ENCODE measurements around the gene SYTL3. TPM values are rescaled to one million over a fixed set of nuclear protein-coding genes. Genes with fewer than 3 reads are reported as not detected.

Gene SYTL3
- total RNA-seq, 4 donors from 2014 or later, result 2.4 to 6.4 (median 2.9) TPM

DNA sequence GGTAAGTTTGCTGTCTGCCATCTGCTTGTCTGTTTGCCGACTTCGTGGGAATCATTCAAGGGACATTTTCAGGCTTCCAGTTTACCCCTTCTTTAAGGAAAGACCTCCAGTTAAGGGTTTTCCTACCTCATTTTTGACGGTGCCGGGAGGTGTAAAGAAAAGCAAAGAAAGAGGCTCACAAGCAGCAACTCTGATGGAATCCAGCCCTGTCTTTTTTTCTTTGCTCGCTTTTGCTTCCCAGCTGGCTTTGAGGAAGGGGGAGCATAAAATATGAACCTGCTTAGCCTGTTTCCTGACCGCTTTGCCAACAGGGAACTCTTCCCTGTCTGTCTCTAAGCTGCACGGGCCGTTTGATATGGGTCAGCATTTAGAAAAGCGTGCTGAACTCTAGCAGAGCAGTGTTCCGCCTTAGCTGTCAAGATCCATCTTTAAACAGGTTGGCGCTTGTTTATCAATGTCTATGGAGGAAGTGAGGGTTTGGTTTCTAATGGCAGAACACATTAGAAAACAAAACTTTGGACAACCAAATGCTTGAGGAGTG lies 13.8 kb downstream of the SYTL3 start:
- H3K36me3 ChIP-seq, result no peaks in the 10 kb centered on the region
- DNase-seq, result no peak
- H3K27ac ChIP-seq, result peak overlapping the region; percentile 47 to 65 (median 64)
- peak overlapping the region in 2 of 4 donors; percentile 15 to 17 for H3K4me3 ChIP-seq
- 31 to 45% methylated on average over 3 to 11 of the region's 11 CpGs for WGBS, 2 donors (ENCODE audit: low coverage in 1 of 2)
- peaks cover 0 to 34% (median 13%) of the 10 kb centered on the region in 4 donors for H3K4me1 ChIP-seq
- intact Hi-C loops (cut with DNase I; ENCODE audit: low total_unique reads), result no loop called here
- no peaks in the 10 kb centered on the region for H3K27me3 ChIP-seq
- TF ChIP-seq, protein P1, sequence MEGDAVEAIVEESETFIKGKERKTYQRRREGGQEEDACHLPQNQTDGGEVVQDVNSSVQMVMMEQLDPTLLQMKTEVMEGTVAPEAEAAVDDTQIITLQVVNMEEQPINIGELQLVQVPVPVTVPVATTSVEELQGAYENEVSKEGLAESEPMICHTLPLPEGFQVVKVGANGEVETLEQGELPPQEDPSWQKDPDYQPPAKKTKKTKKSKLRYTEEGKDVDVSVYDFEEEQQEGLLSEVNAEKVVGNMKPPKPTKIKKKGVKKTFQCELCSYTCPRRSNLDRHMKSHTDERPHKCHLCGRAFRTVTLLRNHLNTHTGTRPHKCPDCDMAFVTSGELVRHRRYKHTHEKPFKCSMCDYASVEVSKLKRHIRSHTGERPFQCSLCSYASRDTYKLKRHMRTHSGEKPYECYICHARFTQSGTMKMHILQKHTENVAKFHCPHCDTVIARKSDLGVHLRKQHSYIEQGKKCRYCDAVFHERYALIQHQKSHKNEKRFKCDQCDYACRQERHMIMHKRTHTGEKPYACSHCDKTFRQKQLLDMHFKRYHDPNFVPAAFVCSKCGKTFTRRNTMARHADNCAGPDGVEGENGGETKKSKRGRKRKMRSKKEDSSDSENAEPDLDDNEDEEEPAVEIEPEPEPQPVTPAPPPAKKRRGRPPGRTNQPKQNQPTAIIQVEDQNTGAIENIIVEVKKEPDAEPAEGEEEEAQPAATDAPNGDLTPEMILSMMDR (IDR thresholded peaks at IDR 0.05), result no peak
- peak in 2 of 3 donors; percentile 16 to 22 for TF ChIP-seq POLR2AphosphoS5 (IDR thresholded peaks at IDR 0.05)
- in situ Hi-C loops (cut with MboI; ENCODE audit: low pct_ligation_motif_present in 1 of 4, low pct_unique_long_range_greater_than_20kb in 1 of 4, low sequenced_read_pairs in 3 of 4), result no loop called here
- H3K9me3 ChIP-seq, result no peaks in the 10 kb centered on the region

DNA sequence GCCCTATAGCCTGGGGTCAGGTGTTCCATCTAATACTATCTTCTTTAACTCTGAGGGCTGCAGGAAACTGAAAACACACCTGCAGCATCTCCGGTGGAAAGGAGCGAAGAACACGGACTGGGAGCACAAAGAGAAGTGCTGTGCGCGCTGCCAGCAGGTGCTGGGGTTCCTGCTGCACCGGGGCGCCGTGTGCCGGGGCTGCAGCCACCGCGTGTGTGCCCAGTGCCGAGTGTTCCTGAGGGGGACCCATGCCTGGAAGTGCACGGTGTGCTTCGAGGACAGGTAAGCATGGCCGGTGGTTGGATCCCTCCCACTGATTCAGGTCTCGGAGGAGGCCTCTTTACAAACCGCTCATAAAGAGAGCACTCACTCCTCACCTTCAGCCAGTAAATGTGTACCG lies 15.5 kb downstream of the SYTL3 start:
- Histone ChIP-seq H3K27ac (no peak overlapping the region), H3K27me3 (no peaks in the 10 kb centered on the region), H3K4me3 (no peak overlapping the region), H3K4me1 (peaks cover 0 to 26% (median 12%) of the 10 kb centered on the region in 4 donors), H3K9me3 (no peaks in the 10 kb centered on the region), H3K36me3 (no peaks in the 10 kb centered on the region)
- 94 to 97% methylated on average over 6 to 18 of the region's 18 CpGs for WGBS, 2 donors (ENCODE audit: low coverage in 1 of 2)
- TF ChIP-seq, protein P1 (IDR thresholded peaks at IDR 0.05), result no peak
- TF ChIP-seq EP300 (IDR thresholded peaks at IDR 0.05; ENCODE audit: low read depth), result no peak
- TF ChIP-seq POLR2A (IDR thresholded peaks at IDR 0.05), result no peak
- TF ChIP-seq POLR2AphosphoS5 (IDR thresholded peaks at IDR 0.05), result no peak
- DNase-seq, result no peak
- intact Hi-C loops (cut with DNase I; ENCODE audit: low total_unique reads) (no loop called here), in situ Hi-C loops (cut with MboI; ENCODE audit: low pct_ligation_motif_present in 1 of 4, low pct_unique_long_range_greater_than_20kb in 1 of 4, low sequenced_read_pairs in 3 of 4) (no loop called here)

DNA sequence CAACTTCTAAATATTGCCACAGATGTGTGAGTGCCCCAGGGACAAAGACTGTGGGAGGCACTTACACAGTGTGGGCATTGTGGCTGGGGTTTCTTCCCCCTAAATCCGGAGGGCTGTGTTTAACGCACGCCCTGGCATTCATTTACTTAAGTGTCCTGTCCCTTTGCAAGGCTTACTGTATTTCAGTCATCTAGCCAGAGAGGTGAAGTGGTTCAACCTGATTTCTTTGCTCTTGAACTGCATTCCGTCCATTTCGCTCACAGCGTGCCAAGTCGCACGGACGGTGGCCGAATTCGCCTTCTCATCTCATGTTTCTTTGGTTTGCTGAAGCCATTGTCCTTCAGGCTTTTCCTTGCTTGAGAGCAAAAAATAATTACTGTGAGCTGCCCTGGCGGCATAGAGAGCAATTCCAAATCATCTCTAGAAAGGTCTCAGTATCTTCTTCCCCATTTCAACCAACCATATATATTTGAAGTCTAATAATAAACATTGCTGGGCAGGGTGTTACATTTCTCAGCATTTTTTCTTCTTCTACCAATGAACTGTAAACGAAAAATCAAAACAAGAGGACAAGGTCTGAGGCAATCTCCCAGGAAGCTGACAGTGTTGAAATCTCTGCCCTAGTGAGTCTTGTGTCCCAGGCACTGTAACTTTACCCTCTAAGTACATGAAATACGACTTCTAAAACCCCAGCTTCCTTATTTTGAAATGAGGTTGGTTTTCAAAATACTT lies 16.9 kb downstream of the SYTL3 start:
- Histone ChIP-seq H3K27ac (peak overlapping the region in 2 of 4 donors; percentile 36 to 64), H3K36me3 (no peaks in the 10 kb centered on the region), H3K27me3 (no peaks in the 10 kb centered on the region), H3K9me3 (no peaks in the 10 kb centered on the region), H3K4me3 (no peak overlapping the region), H3K4me1 (peaks cover 0 to 23% (median 10%) of the 10 kb centered on the region in 4 donors)
- TF ChIP-seq POLR2AphosphoS5 (IDR thresholded peaks at IDR 0.05) (no peak), POLR2A (IDR thresholded peaks at IDR 0.05) (no peak), EP300 (IDR thresholded peaks at IDR 0.05; ENCODE audit: low read depth) (peak; percentile 38)
- TF ChIP-seq, protein P1 (IDR thresholded peaks at IDR 0.05), result no peak
- DNase-seq, result no peak
- in situ Hi-C loops (cut with MboI; ENCODE audit: low pct_ligation_motif_present in 1 of 4, low pct_unique_long_range_greater_than_20kb in 1 of 4, low sequenced_read_pairs in 3 of 4), result no loop called here
- intact Hi-C loops (cut with DNase I; ENCODE audit: low total_unique reads), result no loop called here
- 50 to 85% methylated on average over 3 to 14 of the region's 14 CpGs for WGBS, 2 donors (ENCODE audit: low coverage in 1 of 2)

DNA sequence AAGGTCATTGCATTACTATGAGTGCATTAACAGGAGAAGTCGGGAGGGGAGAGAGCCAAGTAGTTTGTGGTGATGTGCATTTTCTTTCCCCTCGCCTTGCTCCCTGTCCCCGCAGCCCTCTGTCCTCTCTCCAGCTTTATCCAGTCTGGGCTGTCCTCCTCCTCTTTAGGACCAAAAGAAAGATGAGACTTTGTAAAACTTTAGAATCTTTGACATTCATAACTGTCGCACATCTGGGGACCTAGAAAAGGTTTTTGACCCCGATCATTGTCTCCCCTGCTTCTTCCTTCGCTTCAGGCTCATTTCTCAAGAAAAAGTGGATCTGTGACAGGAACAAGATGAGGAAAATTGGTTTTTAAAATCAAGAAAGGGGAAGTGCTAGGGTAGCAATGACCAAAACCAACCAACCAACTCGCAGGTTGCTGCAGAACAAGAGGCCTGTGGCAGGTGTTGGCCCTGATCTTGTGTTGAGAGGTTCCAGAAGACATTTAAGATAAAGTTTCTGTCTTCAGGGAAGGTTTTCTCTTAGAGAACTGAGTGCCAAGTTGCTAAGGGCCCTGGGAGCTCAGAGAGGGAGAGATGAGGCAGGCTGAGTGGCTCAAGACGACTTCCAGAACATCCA lies 17.6 kb downstream of the SYTL3 start:
- Histone ChIP-seq H3K9me3 (no peaks in the 10 kb centered on the region), H3K27ac (peak overlapping the region; percentile 8 to 64 (median 28)), H3K4me1 (peaks cover 0 to 21% (median 10%) of the 10 kb centered on the region in 4 donors), H3K4me3 (no peak overlapping the region), H3K27me3 (no peaks in the 10 kb centered on the region), H3K36me3 (no peaks in the 10 kb centered on the region)
- in situ Hi-C loops (cut with MboI; ENCODE audit: low pct_ligation_motif_present in 1 of 4, low pct_unique_long_range_greater_than_20kb in 1 of 4, low sequenced_read_pairs in 3 of 4) (no loop called here), intact Hi-C loops (cut with DNase I; ENCODE audit: low total_unique reads) (no loop called here)
- no peak for DNase-seq
- no peak for TF ChIP-seq EP300 (IDR thresholded peaks at IDR 0.05; ENCODE audit: low read depth)
- TF ChIP-seq POLR2A (IDR thresholded peaks at IDR 0.05), result no peak
- TF ChIP-seq POLR2AphosphoS5 (IDR thresholded peaks at IDR 0.05), result peak in 1 of 3 donors; percentile 6
- TF ChIP-seq, protein P1 (IDR thresholded peaks at IDR 0.05), result no peak
- 77 to 79% methylated on average over 6 to 8 of the region's 8 CpGs for WGBS, 2 donors (ENCODE audit: low coverage in 1 of 2)
